SH-SY5Y (cell line): ENCODE measurements around the gene EIF5B.

Experiments used
- GATA2 ChIP-seq: IDR thresholded peaks from 2 replicates; pipeline ENCODE4 v1.6.1; 2011; ENCODE audit warnings: mild to moderate bottlenecking, low read depth, low read length
- GATA3 ChIP-seq: IDR thresholded peaks from 2 replicates; pipeline ENCODE4 v1.6.1; 2011; ENCODE audit warnings: low read depth, mild to moderate bottlenecking, low read length, moderate library complexity

EIF5B gene

DNA sequence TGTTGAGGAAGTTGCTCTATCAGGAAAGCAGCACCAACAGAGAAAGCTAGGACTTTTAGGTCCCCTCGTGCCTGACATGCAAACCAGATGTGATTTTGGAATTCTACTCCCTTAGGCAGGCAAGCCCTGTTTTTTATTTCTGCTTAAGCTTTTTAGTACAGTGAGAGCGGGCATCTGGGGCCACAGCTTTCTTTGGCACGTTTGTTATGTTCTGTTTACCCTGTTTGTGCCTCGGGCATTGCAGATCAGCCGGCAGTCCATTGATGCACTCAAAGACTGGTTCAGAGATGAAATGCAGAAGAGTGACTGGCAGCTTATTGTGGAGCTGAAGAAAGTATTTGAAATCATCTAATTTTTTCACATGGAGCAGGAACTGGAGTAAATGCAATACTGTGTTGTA, 61.9 kb downstream of the EIF5B start:
- TF ChIP-seq GATA3 (no peak), GATA2 (no peak)

DNA sequence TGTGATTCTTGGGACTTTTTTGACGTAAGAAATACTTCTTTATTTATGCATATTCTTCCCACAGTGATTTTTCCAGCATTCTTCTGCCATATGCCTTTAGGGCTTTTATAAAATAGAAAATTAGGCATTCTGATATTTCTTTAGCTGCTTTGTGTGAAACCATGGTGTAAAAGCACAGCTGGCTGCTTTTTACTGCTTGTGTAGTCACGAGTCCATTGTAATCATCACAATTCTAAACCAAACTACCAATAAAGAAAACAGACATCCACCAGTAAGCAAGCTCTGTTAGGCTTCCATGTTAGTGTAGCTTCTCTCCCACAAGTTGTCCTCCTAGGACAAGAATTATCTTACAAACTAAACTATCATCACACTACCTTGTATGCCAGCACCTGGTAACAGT, 62.6 kb downstream of the EIF5B start:
- no peak for TF ChIP-seq GATA2
- no peak for TF ChIP-seq GATA3

GRCh38 chr2:99401841-99402240, 64.7 kb downstream of the EIF5B start:
- no peak for TF ChIP-seq GATA2
- TF ChIP-seq GATA3 = no peak

- TF ChIP-seq GATA2 (no peak), GATA3 (no peak)
Measured at GRCh38 chr2:99403084-99403483, 65.9 kb downstream of the EIF5B start.

DNA sequence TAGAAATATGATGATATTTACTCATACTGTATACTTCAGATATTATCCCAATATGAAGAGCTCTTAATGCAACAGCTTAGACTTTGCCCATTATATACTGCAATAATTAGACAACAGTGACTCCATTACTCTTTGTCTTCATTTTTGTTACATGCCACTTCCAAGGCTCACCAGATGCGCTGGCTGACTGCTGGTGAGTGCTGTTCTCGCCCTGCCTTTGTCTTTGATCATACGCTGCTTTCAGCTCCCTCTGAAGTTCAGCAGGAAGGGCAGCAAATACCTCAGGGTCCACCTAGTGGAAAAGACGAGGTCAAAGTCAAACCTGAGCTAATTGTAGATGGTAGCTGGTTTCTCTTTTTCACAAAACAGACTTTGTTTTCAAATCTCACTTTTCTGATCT, 66.3 kb downstream of the EIF5B start:
- TF ChIP-seq GATA2 (no peak), GATA3 (no peak)

DNA sequence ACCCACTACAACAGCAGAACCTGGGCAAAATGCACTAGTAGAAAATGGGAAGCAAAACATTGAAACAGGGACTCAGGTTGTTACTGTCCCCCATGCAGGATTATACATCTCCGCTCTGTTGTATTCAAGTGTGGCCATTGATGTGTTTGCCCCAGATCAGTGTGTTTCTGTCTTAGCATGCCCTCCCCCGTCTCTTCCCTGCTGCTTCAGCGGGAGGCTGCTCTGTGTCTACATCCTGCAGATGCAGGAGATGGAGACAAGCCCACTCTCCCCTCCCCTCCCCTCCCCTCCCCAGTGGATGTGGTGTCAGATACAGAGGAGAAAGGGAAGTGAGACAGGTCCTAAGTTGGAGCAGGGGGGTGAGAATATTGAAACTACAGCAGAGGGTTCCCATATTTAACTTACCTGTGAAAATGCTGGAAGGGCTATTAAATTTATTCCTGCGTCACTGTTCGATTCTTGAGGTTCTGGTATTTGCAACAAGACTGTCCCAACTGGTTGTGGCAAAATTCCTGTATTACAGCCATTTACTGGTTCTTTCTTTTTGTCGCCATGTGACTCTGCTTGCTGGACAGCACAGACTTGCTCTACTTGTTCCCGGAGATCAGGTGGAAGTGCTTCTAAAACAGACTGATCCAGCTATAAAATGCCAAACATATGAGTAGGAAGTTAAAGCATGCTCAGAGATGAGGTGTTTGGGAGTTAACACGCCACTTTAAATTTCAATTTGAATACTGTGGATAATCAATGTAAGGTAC, 67.0 kb downstream of the EIF5B start:
- TF ChIP-seq GATA2 (no peak), GATA3 (no peak)

- TF ChIP-seq GATA2 = no peak
- no peak for TF ChIP-seq GATA3
Measured at GRCh38 chr2:99404797-99405669, 67.8 kb downstream of the EIF5B start.

DNA sequence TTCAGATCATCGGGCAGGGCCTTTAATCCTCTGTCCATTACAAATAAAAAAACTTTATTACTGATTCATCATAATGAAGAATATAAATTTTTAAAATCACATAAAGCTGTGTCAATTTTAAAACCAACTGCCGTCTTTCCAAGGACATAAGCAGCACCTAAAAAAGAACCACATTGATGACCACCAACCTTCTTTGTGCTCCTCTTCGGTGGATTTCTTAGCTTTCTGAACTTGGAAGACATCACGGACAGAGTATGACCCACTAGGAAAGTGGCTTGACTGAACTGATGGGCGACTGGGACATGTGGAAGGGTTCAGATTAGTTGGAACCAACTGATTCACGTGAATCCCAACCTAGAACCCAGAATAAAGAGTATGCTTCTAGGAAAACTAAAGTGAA, 68.9 kb downstream of the EIF5B start:
- no peak for TF ChIP-seq GATA2
- no peak for TF ChIP-seq GATA3

DNA sequence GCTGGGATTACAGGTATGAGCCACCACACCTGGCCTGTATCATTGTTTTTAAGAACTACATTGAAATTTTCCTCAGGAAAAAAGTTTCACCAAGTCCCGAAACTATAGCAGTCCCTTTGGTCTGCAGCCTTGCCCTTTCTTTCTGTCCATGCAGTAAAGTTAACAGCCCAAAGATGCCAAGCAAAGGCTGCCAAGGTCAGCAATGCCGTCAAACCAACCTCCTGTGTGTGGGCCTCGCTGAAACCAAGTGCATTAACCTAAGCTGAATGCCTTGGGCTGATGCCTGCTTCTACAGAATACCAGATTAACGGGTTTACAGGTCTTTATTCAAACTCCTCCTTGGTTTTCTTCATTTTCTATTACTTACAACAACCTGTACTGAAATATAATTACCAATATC, 73.1 kb downstream of the EIF5B start:
- no peak for TF ChIP-seq GATA3
- no peak for TF ChIP-seq GATA2

DNA sequence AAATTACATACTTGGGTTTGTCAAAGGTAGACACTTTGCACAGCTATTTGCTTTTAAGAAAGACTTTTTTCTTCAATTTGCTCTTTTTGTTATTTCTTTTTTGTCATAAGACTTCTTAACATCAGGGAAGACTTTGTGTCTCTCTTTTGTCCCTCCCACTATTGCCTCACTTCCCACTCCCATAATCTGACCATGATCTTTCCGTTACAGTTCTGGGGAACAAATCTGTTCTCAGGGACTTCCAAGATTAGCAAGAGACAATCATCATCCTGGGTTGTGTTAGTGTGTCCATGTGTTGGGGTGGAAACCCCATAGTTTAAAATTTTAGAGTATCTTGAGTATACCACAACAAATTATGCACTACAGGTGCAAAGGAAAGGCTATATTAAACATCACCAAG, 77.4 kb downstream of the EIF5B start:
- TF ChIP-seq GATA3 (no peak), GATA2 (no peak)

GRCh38 chr2:99417396-99417795, 80.2 kb downstream of the EIF5B start:
- TF ChIP-seq GATA2 (no peak), GATA3 (no peak)

DNA sequence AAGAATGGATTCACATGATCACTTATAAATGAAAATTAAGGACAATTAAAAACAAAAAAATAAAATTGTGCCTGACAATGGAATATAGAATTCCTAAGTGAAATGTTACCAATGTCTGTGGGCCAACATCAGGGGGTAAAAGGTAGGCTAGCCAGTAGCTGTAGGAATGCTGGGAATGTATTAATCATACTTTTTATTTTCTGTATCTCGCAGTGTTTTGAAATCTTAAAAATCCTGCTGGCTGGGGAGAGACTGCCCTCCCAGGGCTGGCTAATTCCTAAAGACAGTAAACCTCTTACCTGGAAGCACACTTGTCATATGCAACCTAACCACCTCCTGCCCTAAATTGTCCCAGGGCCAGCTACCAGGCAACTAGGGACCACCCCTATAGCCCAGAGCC, 82.8 kb downstream of the EIF5B start:
- TF ChIP-seq GATA2 (no peak), GATA3 (no peak)

- TF ChIP-seq GATA3 (no peak), GATA2 (no peak)
Measured at GRCh38 chr2:99420751-99421299, 83.6 kb downstream of the EIF5B start.

DNA sequence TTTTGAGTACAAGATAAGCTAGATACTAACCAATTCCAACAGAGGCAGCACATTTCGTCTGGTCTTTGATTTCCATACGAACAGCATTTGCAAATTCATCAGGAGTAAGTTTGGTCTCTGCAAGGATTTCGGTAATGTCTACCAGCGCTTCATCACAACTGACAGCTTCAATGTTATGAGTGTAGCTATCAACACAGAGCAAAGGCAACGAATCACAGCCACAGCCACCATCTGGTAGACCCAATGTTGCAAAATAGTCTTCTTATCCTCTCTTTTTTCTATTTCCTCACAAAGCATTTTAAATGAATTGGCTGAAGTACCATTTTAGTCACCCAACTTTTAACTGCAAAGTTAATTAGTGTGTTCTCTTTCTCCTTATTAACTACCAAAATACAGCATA, 84.3 kb downstream of the EIF5B start:
- TF ChIP-seq GATA2 (no peak), GATA3 (no peak)

- no peak for TF ChIP-seq GATA2
Measured at GRCh38 chr2:99422599-99422998, 85.4 kb downstream of the EIF5B start.

GRCh38 chr2:99424371-99424770, 87.2 kb downstream of the EIF5B start:
- no peak for TF ChIP-seq GATA3
- no peak for TF ChIP-seq GATA2

DNA sequence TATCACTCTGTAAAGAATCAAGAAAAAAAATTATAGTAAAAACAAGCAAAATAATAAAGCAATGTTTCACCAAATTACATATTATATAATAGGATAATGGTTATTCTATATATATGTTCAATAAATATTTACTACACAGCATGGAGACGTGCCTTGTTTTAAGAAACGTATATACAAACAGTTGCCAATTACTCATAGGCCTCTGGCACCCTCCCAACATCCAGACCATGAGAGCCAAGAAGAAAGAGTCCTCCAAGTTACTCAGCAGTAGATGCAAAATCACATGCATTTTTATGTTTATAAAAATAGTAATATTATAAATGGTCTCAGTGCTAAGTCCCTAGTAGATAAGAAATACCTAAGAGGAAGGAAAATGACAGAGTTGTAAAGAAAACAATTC, 87.8 kb downstream of the EIF5B start:
- TF ChIP-seq GATA3 = no peak
- no peak for TF ChIP-seq GATA2
